ENCODE measurements around the gene FKBP14. TPM values are rescaled to one million over a fixed set of nuclear protein-coding genes. Genes with fewer than 3 reads are reported as not detected.

FKBP14 gene
- total RNA-seq, 1 donor from 2014 or later = 8.6 TPM

- intact Hi-C loops (cut with micrococcal nuclease) = no loop called here
Observed at GRCh38 chr7:29993140-29993539, 33.4 kb downstream of the FKBP14 start.

- intact Hi-C loops (cut with micrococcal nuclease) = no loop called here
Observed at GRCh38 chr7:29991937-29992336, 34.6 kb downstream of the FKBP14 start.

- intact Hi-C loops (cut with micrococcal nuclease) = no loop called here
Observed at GRCh38 chr7:29990931-29991330, 35.6 kb downstream of the FKBP14 start.

GRCh38 chr7:29989257-29989995, 37.1 kb downstream of the FKBP14 start, which contains the start of gene SCRN1:
TSS of gene SCRN1 (minus strand) at chr7:29989801. CDS start at chr7:29969067, 20,734 bp downstream.
- intact Hi-C loops (cut with micrococcal nuclease) = no loop called here

GRCh38 chr7:29988424-29989256, 37.9 kb downstream of the FKBP14 start:
- intact Hi-C loops (cut with micrococcal nuclease) = no loop called here

- intact Hi-C loops (cut with micrococcal nuclease) = no loop called here
Observed at GRCh38 chr7:29987811-29988317, 38.6 kb downstream of the FKBP14 start.

GRCh38 chr7:29987083-29987482, 39.4 kb downstream of the FKBP14 start:
- intact Hi-C loops (cut with micrococcal nuclease) = no loop called here

GRCh38 chr7:29980151-29980550, 46.4 kb downstream of the FKBP14 start:
- intact Hi-C loops (cut with micrococcal nuclease) = no loop called here

- intact Hi-C loops (cut with micrococcal nuclease) = no loop called here
Observed at GRCh38 chr7:29977886-29978651, 48.4 kb downstream of the FKBP14 start.

GRCh38 chr7:29976673-29977415, 49.7 kb downstream of the FKBP14 start:
- intact Hi-C loops (cut with micrococcal nuclease) = no loop called here

- intact Hi-C loops (cut with micrococcal nuclease) = no loop called here
Observed at GRCh38 chr7:29976266-29976665, 50.2 kb downstream of the FKBP14 start.

- intact Hi-C loops (cut with micrococcal nuclease) = no loop called here
Observed at GRCh38 chr7:29975561-29975960, 50.9 kb downstream of the FKBP14 start.

- intact Hi-C loops (cut with micrococcal nuclease) = no loop called here
Observed at GRCh38 chr7:29974286-29974685, 52.2 kb downstream of the FKBP14 start.

- intact Hi-C loops (cut with micrococcal nuclease) = no loop called here
Observed at GRCh38 chr7:29972315-29972669, 54.2 kb downstream of the FKBP14 start.

- intact Hi-C loops (cut with micrococcal nuclease) = no loop called here
Observed at GRCh38 chr7:29971566-29972314, 54.8 kb downstream of the FKBP14 start.

GRCh38 chr7:29970158-29970557, 56.3 kb downstream of the FKBP14 start:
- intact Hi-C loops (cut with micrococcal nuclease) = no loop called here

- intact Hi-C loops (cut with micrococcal nuclease) = no loop called here
Observed at GRCh38 chr7:29969738-29970137, 56.8 kb downstream of the FKBP14 start.

- intact Hi-C loops (cut with micrococcal nuclease) = no loop called here
Observed at GRCh38 chr7:29968683-29969395, 57.7 kb downstream of the FKBP14 start.

GRCh38 chr7:29965030-29965429, 61.5 kb downstream of the FKBP14 start:
- intact Hi-C loops (cut with micrococcal nuclease) = no loop called here

GRCh38 chr7:29962035-29962434, 64.5 kb downstream of the FKBP14 start:
- intact Hi-C loops (cut with micrococcal nuclease) = no loop called here

Data from T-helper 2 cell treated with Interferon-gamma antibody and Interleukin-4, amounts not matched to agents 100 ng/mL and 5 ng/mL, for 36 hours (primary cell).